B cell (primary cell): Measurements from ENCODE around the gene TSPAN18. TPM values are rescaled to one million over a fixed set of nuclear protein-coding genes. Genes with fewer than 3 reads are reported as not detected.

Experiments
- ATAC-seq: fragments of 200-7000 bp; cut with Tn5 transposase; one replicate; pipeline ENCODE4 v1.10.0; 2021; ENCODE audit warnings: low read depth, mild to moderate bottlenecking, moderate number of reproducible peaks, moderate library complexity
- CTCF ChIA-PET: fragments of 350-600 bp; sonication (Branson Sonifier 250); formaldehyde crosslinking; loops from one replicate; lab custom pipeline; 2021; ENCODE audit warnings: antibody characterized with exemption, inconsistent platforms; lab: Charles Lee
- POLR2A ChIA-PET: fragments of 350-600 bp; sonication (Branson Sonifier 250); formaldehyde crosslinking; loops from one replicate; lab custom pipeline; 2021; ENCODE audit warnings: antibody characterized with exemption; lab: Charles Lee
- DNase-seq: peaks from one replicate; pipeline ENCODE4 v3.0.0; 2013
- H2AFZ ChIP-seq: 2 replicates; pipeline ENCODE4 v1.6.1; 2012; ENCODE audit warnings: mild to moderate bottlenecking, low read depth, low read length; ENCODE audit not compliant: insufficient read depth, poor library complexity, severe bottlenecking
- H3K27ac ChIP-seq, 2 donors: 1 replicate in 1 of 2; 2 replicates in 1 of 2; pipeline ENCODE4 v1.5.1; 2012 to 2013; ENCODE audit warnings: low read length in 2 of 2, mild to moderate bottlenecking in 2 of 2, moderate library complexity in 1 of 2
- H3K27me3 ChIP-seq, 4 experiments: fragments of 200-600 bp in 1 of 4; sonication (generic) in 1 of 4; replicated peaks in 1 of 4; 1 replicate in 2 of 4; 2 replicates in 2 of 4; pipeline versions ENCODE4 v1.6.1 to v1.7.0; 2013 to 2016; ENCODE audit warnings: low read length in 3 of 4, mild to moderate bottlenecking in 2 of 4, mixed read lengths in 1 of 4, moderate library complexity in 1 of 4; ENCODE audit not compliant: insufficient read depth in 4 of 4, control insufficient read depth in 3 of 4; ENCODE audit errors: control extremely low read depth in 1 of 4
- H3K36me3 ChIP-seq, 2 experiments: replicated peaks in 1 of 2; 1 replicate in 1 of 2; 2 replicates in 1 of 2; pipeline versions ENCODE4 v1.6.1 to v1.7.1; 2013; ENCODE audit warnings: low read length in 1 of 2; ENCODE audit not compliant: insufficient read depth in 2 of 2, control insufficient read depth in 1 of 2; ENCODE audit errors: control extremely low read depth in 1 of 2, extremely low read depth in 1 of 2
- H3K4me1 ChIP-seq, 2 donors: fragments of 200-600 bp in 1 of 2; sonication (generic) in 1 of 2; 1 replicate in 1 of 2; 2 replicates in 1 of 2; pipeline versions ENCODE4 v1.5.1 to v1.6.1; 2013 to 2017; ENCODE audit warnings: low read length in 2 of 2; ENCODE audit not compliant: control insufficient read depth in 2 of 2, insufficient read depth in 2 of 2
- H3K4me2 ChIP-seq: replicated peaks from 2 replicates; pipeline ENCODE3; 2012; ENCODE audit warnings: mild to moderate bottlenecking, low read depth, low read length; ENCODE audit not compliant: poor library complexity, severe bottlenecking
- H3K4me3 ChIP-seq, 5 experiments: fragments of 200-600 bp in 1 of 5; sonication (generic) in 1 of 5; 1 replicate in 3 of 5; 2 replicates in 2 of 5; pipeline versions ENCODE4 v1.5.1 to v1.7.0; 2011 to 2016; ENCODE audit warnings: low read length in 4 of 5, mild to moderate bottlenecking in 4 of 5, low read depth in 2 of 5, control low read depth in 1 of 5, moderate library complexity in 1 of 5; ENCODE audit not compliant: insufficient read depth in 1 of 5; ENCODE audit errors: control extremely low read depth in 1 of 5, extremely low read depth in 1 of 5
- H3K79me2 ChIP-seq: fragments of 200-600 bp; sonication (generic); one replicate; pipeline ENCODE4 v1.6.0; 2016; ENCODE audit warnings: low read length; ENCODE audit not compliant: control insufficient read depth, insufficient read depth
- H3K9ac ChIP-seq: fragments of 200-600 bp; sonication (generic); 2 replicates; pipeline ENCODE4 v1.6.1; 2017; ENCODE audit warnings: mild to moderate bottlenecking, low read length, moderate library complexity
- H3K9me3 ChIP-seq, 3 donors: one replicate each; pipeline versions ENCODE4 v1.6.1 to v1.7.1; 2013; ENCODE audit warnings: low read length in 2 of 3; ENCODE audit not compliant: control insufficient read depth in 2 of 3, insufficient read depth in 1 of 3; ENCODE audit errors: control extremely low read depth in 1 of 3
- H4K20me1 ChIP-seq: 2 replicates; pipeline ENCODE4 v1.6.0; 2012; ENCODE audit warnings: mild to moderate bottlenecking, low read length; ENCODE audit not compliant: insufficient read depth, control insufficient read depth, poor library complexity, severe bottlenecking
- H3K27ac Mint-ChIP-seq: one replicate; pipeline ENCODE4 v1.8.0; 2021; ENCODE audit warnings: mixed read lengths
- H3K27me3 Mint-ChIP-seq: one replicate; pipeline ENCODE4 v1.8.0; 2021; ENCODE audit warnings: mixed read lengths
- H3K4me1 Mint-ChIP-seq: one replicate; pipeline ENCODE4 v1.8.0; 2021; ENCODE audit warnings: mixed read lengths
- H3K4me3 Mint-ChIP-seq: one replicate; pipeline ENCODE4 v1.8.0; 2021; ENCODE audit warnings: mixed read lengths
- H3K9me3 Mint-ChIP-seq: one replicate; pipeline ENCODE4 v1.8.0; 2022; ENCODE audit warnings: mixed read lengths; ENCODE audit not compliant: insufficient read depth
- CTCF ChIP-seq: fragments of 200-600 bp; IDR thresholded peaks from one replicate; pipeline ENCODE4 v1.8.0; 2022; ENCODE audit warnings: antibody characterized with exemption, mild to moderate bottlenecking
- EZH2 ChIP-seq: IDR thresholded peaks from 2 replicates; pipeline ENCODE4 v1.6.1; 2012; ENCODE audit warnings: borderline replicate concordance, low read depth, mild to moderate bottlenecking, moderate library complexity, low read length; ENCODE audit not compliant: insufficient read depth, poor library complexity, severe bottlenecking
- WGBS: methylation state at CpG from one replicate; pipeline ENCODE4 v1.1.5; 2013; ENCODE audit warnings: missing lambda C conversion rate; ENCODE audit not compliant: insufficient coverage; 5-methylcytosine and 5-hydroxymethylcytosine counted together
- intact Hi-C: fragments of 100-400 bp; cut with micrococcal nuclease; formaldehyde crosslinking; loops from one replicate; pipeline ENCODE4 v1.10.0; 2022
- polyA plus RNA-seq: library from polyadenylated mRNA; depleted of rRNA; stranded (reverse); fragments of >200 nt; gene quantifications from 2 replicates; pipeline ENCODE4 v1.2.3, GENCODE V29; 2012
- total RNA-seq, 2 donors: library from RNA; stranded (reverse); fragments of 120-200 nt in 1 of 2; gene quantifications; 1 replicate in 1 of 2; 2 replicates in 1 of 2; pipeline versions ENCODE4 v1.2.3 to v1.2.4, GENCODE V29; 2013 to 2022

TSPAN18 gene
- total and polyA plus RNA-seq, 2 donors (not counting 1 experiment from before 2014, with no cell fraction given): 0.75 to 2.0 TPM

DNA sequence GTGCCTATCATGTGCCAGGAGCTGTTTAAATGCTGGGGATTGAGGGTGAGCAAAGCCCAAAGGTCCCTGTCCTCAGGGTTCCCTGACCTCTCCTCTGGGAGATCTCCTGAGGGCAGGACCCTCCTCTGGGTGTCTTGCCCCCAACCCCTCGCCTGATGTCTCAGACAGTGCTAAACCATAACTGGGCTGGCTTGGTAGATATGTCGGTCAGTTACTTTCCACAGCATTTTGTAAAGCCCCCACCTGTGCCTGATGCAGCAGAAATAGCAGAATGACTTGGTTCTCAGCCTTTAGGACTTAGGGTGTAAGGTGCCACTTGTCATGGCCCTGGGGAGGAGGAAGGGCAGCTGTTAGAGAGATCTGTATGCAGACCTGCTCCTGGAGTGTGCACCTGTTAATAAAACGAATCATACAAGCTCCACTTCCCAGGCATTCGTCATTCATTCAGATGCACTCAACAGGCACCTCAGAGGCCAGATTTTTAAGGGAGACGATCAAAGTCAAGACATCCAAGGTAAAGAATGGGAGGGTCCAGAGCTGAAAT is 135.9 kb downstream of the TSPAN18 start:
- ChIA-PET POLR2A (no interaction called here), CTCF (interaction anchor here (1.1 kb wide), 1 partner anchor 306 kb away, joined by 4 read pairs; no protein-coding TSS in a partner anchor)
- peaks cover 11% of the 10 kb centered on the region for H3K4me1 Mint-ChIP-seq
- no peaks in the 10 kb centered on the region for H3K36me3 ChIP-seq
- 97% methylated on average over 4 of the region's 5 CpGs for WGBS
- H3K4me3 Mint-ChIP-seq: no peak overlapping the region
- peaks cover 0 to 9% (median 0%) of the 10 kb centered on the region in 4 experiments for H3K27me3 ChIP-seq
- H3K9ac ChIP-seq: no peak overlapping the region
- no peak overlapping the region for H3K27ac ChIP-seq
- no peak for ATAC-seq
- TF ChIP-seq CTCF (no peak), EZH2 (no peak)
- peak overlapping the region; percentile 15 for H3K4me2 ChIP-seq
- peaks cover 15% of the 10 kb centered on the region for H3K27me3 Mint-ChIP-seq
- H3K79me2 ChIP-seq: no peaks in the 10 kb centered on the region
- DNase-seq: no peak
- no peaks in the 10 kb centered on the region for H4K20me1 ChIP-seq
- peaks cover 0 to 8% of the 10 kb centered on the region in 2 donors for H3K4me1 ChIP-seq
- no peak overlapping the region for H2AFZ ChIP-seq
- intact Hi-C loops: no loop called here
- no peaks in the 10 kb centered on the region for H3K9me3 Mint-ChIP-seq
- H3K4me3 ChIP-seq: no peak overlapping the region
- no peaks in the 10 kb centered on the region for H3K9me3 ChIP-seq
- no peak overlapping the region for H3K27ac Mint-ChIP-seq

GRCh38 chr11:44863231-44863630 is 136.5 kb downstream of the TSPAN18 start:
- intact Hi-C loops: no loop called here
- Histone ChIP-seq H3K36me3 (no peaks in the 10 kb centered on the region), H4K20me1 (no peaks in the 10 kb centered on the region), H3K4me3 (no peak overlapping the region), H3K4me2 (no peak overlapping the region), H3K79me2 (no peaks in the 10 kb centered on the region), H2AFZ (no peak overlapping the region), H3K4me1 (peaks cover 0 to 8% of the 10 kb centered on the region in 2 donors), H3K27ac (no peak overlapping the region), H3K9me3 (no peaks in the 10 kb centered on the region), H3K27me3 (peaks cover 0 to 9% (median 0%) of the 10 kb centered on the region in 4 experiments), H3K9ac (no peak overlapping the region)
- POLR2A ChIA-PET: no interaction called here
- H3K4me3 Mint-ChIP-seq: no peak overlapping the region
- H3K9me3 Mint-ChIP-seq: no peaks in the 10 kb centered on the region
- H3K27ac Mint-ChIP-seq: no peak overlapping the region
- 84% methylated on average over 4 of the region's 6 CpGs for WGBS
- CTCF ChIA-PET: no interaction called here
- no peak for DNase-seq
- peaks cover 11% of the 10 kb centered on the region for H3K4me1 Mint-ChIP-seq
- no peak for ATAC-seq
- peaks cover 9% of the 10 kb centered on the region for H3K27me3 Mint-ChIP-seq
- no peak for TF ChIP-seq EZH2
- no peak for TF ChIP-seq CTCF
